ENCODE data around the gene PDZK1.

- TF ChIP-seq, protein P1, sequence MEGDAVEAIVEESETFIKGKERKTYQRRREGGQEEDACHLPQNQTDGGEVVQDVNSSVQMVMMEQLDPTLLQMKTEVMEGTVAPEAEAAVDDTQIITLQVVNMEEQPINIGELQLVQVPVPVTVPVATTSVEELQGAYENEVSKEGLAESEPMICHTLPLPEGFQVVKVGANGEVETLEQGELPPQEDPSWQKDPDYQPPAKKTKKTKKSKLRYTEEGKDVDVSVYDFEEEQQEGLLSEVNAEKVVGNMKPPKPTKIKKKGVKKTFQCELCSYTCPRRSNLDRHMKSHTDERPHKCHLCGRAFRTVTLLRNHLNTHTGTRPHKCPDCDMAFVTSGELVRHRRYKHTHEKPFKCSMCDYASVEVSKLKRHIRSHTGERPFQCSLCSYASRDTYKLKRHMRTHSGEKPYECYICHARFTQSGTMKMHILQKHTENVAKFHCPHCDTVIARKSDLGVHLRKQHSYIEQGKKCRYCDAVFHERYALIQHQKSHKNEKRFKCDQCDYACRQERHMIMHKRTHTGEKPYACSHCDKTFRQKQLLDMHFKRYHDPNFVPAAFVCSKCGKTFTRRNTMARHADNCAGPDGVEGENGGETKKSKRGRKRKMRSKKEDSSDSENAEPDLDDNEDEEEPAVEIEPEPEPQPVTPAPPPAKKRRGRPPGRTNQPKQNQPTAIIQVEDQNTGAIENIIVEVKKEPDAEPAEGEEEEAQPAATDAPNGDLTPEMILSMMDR (IDR thresholded peaks at IDR 0.05), result no peak
- TF ChIP-seq POLR2A (IDR thresholded peaks at IDR 0.05), result no peak
Measured at GRCh38 chr1:145696630-145696960, 10.6 kb downstream of the PDZK1 start.

All from testis (tissue), 2 donors.